Effector memory CD8-positive, alpha-beta T cell (primary cell): ENCODE results near the gene DAB2IP.

Source experiments
- ATAC-seq: fragments of 150-1000 bp; cut with Tn5 transposase; replicated peaks from 2 replicates; pipeline ENCODE4 v1.10.0; 2021; ENCODE audit warnings: mild to moderate bottlenecking, moderate library complexity
- DNase-seq, 3 experiments: peaks; one replicate each; pipeline ENCODE4 v3.0.0; 2021
- H3K27ac Mint-ChIP-seq, 2 donors: one replicate each; pipeline ENCODE4 v1.8.0; 2022; ENCODE audit warnings: mild to moderate bottlenecking in 2 of 2, mixed read lengths in 2 of 2, moderate library complexity in 2 of 2
- H3K27me3 Mint-ChIP-seq, 2 donors: one replicate each; pipeline ENCODE4 v1.8.0; 2022; ENCODE audit warnings: mixed read lengths in 2 of 2
- H3K36me3 Mint-ChIP-seq: one replicate; pipeline ENCODE4 v1.8.0; 2022; ENCODE audit warnings: mild to moderate bottlenecking, moderate library complexity, mixed read lengths; ENCODE audit not compliant: insufficient read depth
- H3K4me1 Mint-ChIP-seq, 2 donors: one replicate each; pipeline ENCODE4 v1.8.0; 2022; ENCODE audit warnings: low read depth in 2 of 2, mixed read lengths in 2 of 2
- H3K4me3 Mint-ChIP-seq, 2 donors: one replicate each; pipeline ENCODE4 v1.8.0; 2022; ENCODE audit warnings: mild to moderate bottlenecking in 2 of 2, mixed read lengths in 2 of 2, moderate library complexity in 2 of 2
- H3K9me3 Mint-ChIP-seq, 2 donors: one replicate each; pipeline ENCODE4 v1.8.0; 2022; ENCODE audit warnings: mixed read lengths in 2 of 2

The DAB2IP gene

DNA sequence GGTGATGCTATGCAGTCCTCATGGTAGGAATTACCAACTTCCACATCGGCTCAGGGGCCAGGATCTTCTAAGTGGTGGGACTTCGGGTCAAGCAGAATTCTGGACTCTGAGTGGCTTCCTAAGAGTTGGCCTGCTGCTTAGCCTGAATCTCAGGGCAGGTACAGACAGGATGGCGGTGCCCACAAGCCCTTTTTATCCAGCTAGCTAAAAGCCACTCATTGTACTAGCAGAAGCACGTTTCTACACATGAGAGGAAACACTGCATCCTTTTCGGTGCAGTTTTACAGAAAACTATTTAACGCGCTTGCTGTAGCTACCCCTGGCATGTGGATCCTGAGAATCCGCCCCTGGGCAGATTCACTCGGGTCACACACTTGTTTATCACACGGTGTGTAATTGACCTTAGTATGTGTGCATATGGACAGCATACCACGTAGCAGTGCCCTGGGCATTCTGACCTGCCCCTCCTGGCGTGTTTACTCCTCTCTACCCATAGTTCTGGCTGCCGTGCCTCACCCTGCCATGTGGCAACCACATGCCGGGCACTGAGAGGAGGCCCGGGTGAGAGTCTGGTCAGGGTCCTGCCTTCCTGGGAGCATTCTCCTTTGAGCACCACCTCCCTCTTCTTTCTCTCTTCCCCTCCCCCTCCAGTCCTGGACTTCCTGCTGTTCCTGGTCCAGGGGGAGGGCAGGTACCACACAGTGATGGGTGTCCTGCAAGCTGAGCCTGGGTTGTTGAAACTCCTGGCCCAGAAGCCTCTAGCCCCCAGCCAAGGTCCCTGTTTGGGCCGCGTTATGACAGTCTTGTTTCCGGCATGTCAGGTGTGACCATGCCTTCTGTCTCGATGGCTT is 65.9 kb downstream of the DAB2IP start:
- Mint-ChIP-seq H3K27ac (no peak overlapping the region), H3K36me3 (no peaks in the 10 kb centered on the region), H3K27me3 (no peaks in the 10 kb centered on the region), H3K4me1 (peaks cover 0 to 2% of the 10 kb centered on the region in 2 donors), H3K9me3 (no peaks in the 10 kb centered on the region), H3K4me3 (no peak overlapping the region)
- DNase-seq (no peak), ATAC-seq (no peak)

DNA sequence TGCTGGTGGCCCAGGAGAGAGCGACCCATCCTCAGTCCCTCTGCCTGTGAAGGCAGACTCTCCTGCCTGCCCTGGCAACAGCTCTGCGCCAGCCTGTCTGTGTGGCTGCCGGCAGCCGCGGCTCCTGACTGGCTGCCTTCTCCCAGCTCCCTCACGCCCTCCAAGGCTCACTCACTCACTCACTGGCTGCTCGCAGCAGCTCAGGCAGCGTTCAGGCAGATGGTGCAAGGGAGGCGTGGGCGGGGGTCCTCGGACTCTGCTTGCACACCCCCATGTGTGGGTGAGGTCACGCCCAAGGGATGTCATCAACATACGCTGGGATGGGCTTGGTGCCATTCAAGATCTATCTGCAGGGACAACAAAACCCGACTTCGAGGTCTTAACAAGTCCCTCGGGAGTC is 66.7 kb downstream of the DAB2IP start:
- Mint-ChIP-seq H3K4me3 (no peak overlapping the region), H3K4me1 (peaks cover 0 to 4% of the 10 kb centered on the region in 2 donors), H3K9me3 (no peaks in the 10 kb centered on the region), H3K27me3 (no peaks in the 10 kb centered on the region), H3K36me3 (no peaks in the 10 kb centered on the region), H3K27ac (no peak overlapping the region)
- no peak for ATAC-seq
- no peak for DNase-seq

DNA sequence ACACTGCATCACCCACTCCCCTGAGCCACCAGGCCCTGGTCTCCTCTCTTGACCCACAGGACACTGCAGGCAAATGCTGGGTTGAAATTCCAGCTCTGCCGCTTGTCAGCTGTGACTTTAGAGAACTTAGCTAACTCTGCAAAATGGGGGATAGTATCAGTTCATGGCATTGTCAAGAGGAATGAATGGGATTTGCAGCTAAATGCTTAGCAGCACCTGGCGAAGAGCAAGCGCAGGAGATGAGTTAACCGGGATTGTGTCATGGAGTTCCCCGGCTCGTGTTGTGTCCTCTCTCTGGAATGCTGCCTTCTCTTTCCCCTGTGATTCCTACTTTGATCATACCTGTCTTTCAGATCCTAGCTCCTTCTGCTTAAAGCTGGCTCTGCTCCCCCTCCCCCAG is 67.1 kb downstream of the DAB2IP start:
- DNase-seq (no peak), ATAC-seq (no peak)
- Mint-ChIP-seq H3K36me3 (no peaks in the 10 kb centered on the region), H3K27me3 (no peaks in the 10 kb centered on the region), H3K27ac (no peak overlapping the region), H3K9me3 (no peaks in the 10 kb centered on the region), H3K4me1 (peaks cover 0 to 4% of the 10 kb centered on the region in 2 donors), H3K4me3 (no peak overlapping the region)

DNA sequence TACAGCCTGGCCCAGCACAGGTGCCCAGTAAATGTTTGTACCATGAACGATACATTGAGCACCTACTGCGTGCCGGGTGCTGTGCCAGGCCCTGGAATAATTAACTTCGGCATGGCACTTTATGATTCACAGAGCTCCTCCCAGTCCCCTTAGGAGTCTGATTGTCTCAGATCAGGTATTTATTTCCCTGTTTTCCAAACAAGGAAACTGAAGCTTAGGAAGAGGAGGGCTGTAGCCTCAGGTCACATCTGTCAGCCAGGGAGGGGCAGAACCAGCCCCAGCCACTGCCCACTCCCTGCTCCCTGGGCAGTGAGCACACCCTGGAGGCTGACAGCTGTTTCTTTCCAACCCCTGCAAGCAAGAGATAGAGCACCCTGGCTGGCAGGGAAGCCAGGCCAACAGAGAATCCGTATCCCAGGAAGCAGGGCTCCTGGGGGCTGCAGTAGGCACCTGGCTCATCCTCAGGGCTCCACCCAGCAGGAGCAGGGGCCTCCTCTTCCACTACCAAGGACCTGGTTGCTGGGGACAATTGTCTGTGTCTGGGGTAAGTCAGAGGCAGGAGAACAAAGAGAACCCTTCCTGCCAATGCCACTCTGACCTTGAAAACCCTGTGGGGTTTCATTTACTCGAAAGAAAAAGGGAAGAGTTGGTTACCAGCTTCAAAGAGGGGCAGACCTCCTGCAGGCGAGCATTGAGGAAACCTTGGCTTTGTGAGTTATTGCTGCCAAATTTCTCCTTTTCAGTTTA is 69.0 kb downstream of the DAB2IP start:
- Mint-ChIP-seq H3K4me3 (no peak overlapping the region), H3K27me3 (no peaks in the 10 kb centered on the region), H3K36me3 (no peaks in the 10 kb centered on the region), H3K27ac (peak overlapping the region in 1 of 2 donors; percentile 33), H3K9me3 (no peaks in the 10 kb centered on the region), H3K4me1 (peaks cover 0 to 4% of the 10 kb centered on the region in 2 donors)
- no peak for DNase-seq
- no peak for ATAC-seq

DNA sequence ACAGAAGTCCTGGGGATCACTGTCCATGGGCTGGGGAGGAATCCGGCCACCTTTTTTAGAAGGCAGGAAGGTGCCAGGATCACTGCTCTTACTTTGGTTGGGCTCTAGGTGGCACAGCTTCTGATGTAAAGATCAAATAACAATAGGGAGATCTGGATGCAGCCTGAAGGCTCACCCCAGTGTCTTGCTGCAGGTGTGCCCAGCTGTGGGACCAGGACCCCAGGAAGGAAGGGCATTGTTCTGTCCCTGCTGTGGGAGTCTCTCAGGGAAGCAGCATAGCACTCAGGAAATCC is 69.6 kb downstream of the DAB2IP start:
- Mint-ChIP-seq H3K36me3 (no peaks in the 10 kb centered on the region), H3K9me3 (no peaks in the 10 kb centered on the region), H3K4me3 (no peak overlapping the region), H3K4me1 (peaks cover 0 to 6% of the 10 kb centered on the region in 2 donors), H3K27ac (peak overlapping the region in 1 of 2 donors; percentile 33), H3K27me3 (no peaks in the 10 kb centered on the region)
- ATAC-seq (no peak), DNase-seq (no peak)

DNA sequence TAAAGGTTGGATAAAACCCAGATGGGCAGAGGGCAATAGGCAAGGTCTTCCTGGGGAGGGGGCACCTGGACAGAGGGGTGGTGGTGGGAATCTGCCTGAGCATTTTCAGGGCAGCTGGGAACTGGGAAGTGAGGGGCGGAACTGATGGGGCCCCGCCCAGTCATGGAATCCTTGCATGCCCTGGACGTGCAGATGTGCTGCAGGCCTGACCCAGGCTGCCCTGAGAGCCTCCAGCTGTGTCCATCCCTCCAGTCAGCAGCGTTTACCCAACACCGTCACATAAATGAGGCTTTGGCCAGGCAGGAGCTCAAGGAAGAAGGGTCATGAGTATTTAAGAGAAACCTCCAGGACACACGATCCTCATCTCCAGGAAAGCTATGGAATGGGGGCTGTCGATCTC is 70.3 kb downstream of the DAB2IP start:
- H3K27me3 Mint-ChIP-seq, result no peaks in the 10 kb centered on the region
- no peak overlapping the region for H3K4me3 Mint-ChIP-seq
- H3K4me1 Mint-ChIP-seq, result peaks cover 0 to 9% of the 10 kb centered on the region in 2 donors
- H3K27ac Mint-ChIP-seq, result no peak overlapping the region
- no peaks in the 10 kb centered on the region for H3K36me3 Mint-ChIP-seq
- ATAC-seq, result no peak
- DNase-seq, result no peak
- H3K9me3 Mint-ChIP-seq, result no peaks in the 10 kb centered on the region

DNA sequence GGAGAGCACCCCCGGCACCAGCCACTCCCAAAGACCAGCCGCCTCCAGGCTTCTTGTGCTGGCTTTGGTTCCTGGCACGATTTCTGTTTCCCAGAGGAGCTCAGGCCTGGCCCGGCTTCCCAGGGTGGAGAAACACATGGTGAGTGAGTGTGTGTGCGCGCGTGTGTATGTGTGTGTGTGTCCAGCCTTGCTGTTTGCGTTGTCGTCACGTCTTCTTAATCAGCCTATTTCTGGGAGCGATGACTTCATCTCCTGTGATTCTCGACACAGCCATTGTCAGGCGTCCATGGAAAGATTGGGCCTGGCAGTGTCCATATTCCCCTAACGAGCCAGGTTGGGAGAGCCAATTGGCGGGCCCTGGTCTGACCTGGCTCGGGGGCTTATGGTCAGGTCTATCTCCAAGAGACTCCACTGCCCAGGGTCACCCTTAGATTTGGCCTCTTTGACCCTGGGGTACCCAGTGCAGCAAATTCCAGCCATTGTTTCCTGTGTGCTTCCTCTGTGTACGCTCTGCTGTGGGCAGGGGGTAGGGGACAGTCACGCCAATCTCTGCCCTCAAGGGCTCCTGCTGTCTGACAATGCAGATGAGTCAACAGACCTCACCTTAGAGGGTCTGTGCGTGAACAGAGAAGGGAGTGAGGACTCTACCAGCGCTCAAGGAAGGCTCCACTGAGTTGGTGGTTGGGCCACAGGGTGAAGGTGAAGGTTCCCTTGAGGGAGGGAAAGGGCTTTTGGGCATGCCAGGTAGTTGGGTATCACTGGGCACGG is 73.8 kb downstream of the DAB2IP start:
- no peak for DNase-seq
- peaks cover 0 to 14% of the 10 kb centered on the region in 2 donors for H3K4me1 Mint-ChIP-seq
- no peak overlapping the region for H3K27ac Mint-ChIP-seq
- H3K9me3 Mint-ChIP-seq, result no peaks in the 10 kb centered on the region
- H3K4me3 Mint-ChIP-seq, result no peak overlapping the region
- no peaks in the 10 kb centered on the region for H3K27me3 Mint-ChIP-seq
- no peaks in the 10 kb centered on the region for H3K36me3 Mint-ChIP-seq
- ATAC-seq, result no peak

DNA sequence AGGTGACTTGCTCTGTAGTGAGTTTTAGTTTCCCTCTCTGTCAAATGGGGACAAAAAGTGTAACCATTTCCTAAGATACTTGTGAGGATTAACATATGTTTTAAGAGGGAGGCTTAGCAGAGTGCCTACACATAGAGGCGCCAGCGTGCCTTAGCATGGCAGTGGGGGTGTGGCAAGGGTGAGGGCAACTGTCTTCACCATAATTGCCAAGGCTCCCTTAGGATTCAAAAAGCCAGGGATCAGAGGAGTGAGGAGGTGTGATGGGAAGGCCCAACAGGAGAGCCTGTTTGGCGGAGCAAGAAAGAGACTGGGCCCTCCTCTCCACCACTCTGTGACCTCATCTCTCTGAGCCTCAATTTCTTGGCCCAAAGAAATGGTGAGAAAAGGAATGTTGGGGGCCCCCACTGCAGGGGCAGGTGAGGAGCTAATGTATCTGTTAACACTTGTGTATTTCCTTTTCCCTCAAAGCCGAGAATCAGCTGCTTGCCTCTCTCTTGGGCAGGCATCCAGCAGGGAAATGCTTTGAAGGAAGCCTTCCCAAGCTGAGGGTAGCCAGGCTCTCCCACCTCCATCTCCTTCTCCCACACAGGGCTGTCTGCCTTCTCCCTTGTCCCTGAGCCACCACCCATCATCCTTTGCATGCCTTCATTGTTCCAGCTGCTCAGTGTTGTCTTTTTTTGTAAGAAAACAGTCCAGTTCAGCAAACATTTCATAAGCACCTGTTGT is 76.0 kb downstream of the DAB2IP start:
- no peak for ATAC-seq

DNA sequence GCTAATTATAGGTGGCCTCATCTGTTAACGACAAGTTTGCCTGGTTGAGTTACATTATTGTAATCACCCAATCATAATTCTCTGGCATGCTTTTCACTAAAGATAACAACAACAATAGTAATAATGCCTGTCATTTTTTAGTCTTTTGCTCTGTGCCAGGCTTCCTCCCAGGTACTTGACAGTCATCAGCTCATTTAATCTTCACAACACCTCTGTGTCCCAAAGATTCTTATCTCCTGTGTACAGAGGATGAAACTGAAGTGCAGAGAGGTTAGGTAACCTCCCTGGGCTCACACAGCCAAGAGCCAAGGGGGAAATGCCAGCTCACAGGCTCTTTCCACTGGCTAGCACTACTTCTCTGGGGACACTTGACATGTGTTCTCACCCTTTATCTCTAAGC is 77.5 kb downstream of the DAB2IP start:
- ATAC-seq (no peak), DNase-seq (no peak)
- no peaks in the 10 kb centered on the region for H3K9me3 Mint-ChIP-seq
- no peaks in the 10 kb centered on the region for H3K27me3 Mint-ChIP-seq
- H3K4me3 Mint-ChIP-seq, result no peak overlapping the region
- H3K27ac Mint-ChIP-seq, result no peak overlapping the region
- peaks cover 27 to 42% of the 10 kb centered on the region in 2 donors for H3K4me1 Mint-ChIP-seq
- peaks cover 3% of the 10 kb centered on the region for H3K36me3 Mint-ChIP-seq

More for the DNA sequence above, 76.0 kb downstream of the DAB2IP start:
- Mint-ChIP-seq H3K27ac (no peak overlapping the region), H3K27me3 (no peaks in the 10 kb centered on the region), H3K4me1 (peaks cover 14 to 31% of the 10 kb centered on the region in 2 donors), H3K36me3 (peaks cover 3% of the 10 kb centered on the region), H3K9me3 (no peaks in the 10 kb centered on the region), H3K4me3 (no peak overlapping the region)
- DNase-seq, result no peak

DNA sequence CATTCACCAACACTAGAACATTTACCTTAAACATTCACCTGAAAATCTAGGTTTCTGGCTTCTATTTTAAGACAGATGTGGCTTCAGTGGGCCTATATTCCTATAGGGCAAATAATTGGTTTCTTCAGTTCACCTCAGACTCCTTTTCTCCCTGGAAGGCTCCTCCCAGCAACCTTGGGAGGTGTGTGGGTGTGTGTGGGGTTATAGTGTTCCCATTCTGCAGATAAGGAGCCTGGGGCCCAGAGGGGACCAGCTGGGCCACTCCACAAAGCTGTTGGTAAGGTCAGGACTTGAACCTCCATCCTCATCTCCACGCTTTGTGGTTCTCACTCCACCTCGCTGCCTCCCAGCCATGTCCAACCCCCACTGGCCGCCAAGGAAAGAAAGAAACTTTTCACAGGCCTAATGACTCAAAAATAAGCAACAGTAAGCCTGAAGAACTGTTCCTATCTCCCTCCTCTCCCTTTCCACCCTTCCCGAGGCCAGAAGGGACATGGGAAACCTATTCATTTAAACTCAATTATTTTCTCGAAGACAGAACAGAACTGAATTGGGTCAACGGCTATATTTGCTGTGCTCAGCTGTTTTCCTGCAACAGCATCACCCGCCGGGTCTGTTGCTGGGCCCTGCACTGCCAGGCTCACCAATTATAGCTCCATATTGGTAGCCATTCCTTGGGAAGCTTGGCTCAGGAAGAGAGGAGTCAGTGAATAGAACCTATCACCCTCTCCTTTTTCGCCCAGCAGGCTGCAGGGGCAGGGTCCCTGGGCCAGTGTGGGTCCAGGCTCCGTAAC is 78.5 kb downstream of the DAB2IP start:
- ATAC-seq (no peak), DNase-seq (no peak)
- no peaks in the 10 kb centered on the region for H3K9me3 Mint-ChIP-seq
- peaks cover 3% of the 10 kb centered on the region for H3K36me3 Mint-ChIP-seq
- H3K4me3 Mint-ChIP-seq, result no peak overlapping the region
- H3K27me3 Mint-ChIP-seq, result peaks cover 0 to 3% of the 10 kb centered on the region in 2 donors
- H3K4me1 Mint-ChIP-seq, result peaks cover 33 to 47% of the 10 kb centered on the region in 2 donors
- peak overlapping the region; percentile 35 to 89 for H3K27ac Mint-ChIP-seq

DNA sequence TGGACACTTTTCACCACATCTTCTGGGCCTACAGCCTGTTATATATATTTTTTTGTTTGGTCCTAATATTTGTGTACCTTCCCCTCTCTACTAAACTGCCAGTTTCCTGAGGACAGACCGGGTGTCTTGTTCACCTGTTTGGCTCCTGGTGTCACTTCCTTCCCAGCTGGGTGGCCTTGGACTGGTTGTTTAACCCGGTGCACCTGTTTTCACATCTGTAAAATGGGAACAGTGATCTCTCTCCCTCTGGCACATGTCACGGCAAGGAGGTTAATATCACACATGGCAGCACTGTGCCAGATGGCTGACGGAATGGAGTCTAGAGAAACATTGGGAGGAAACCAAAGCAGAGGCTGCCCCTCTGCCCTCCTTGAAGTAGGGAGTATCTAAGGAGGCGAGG is 79.7 kb downstream of the DAB2IP start:
- H3K4me3 Mint-ChIP-seq, result peak overlapping the region in 1 of 2 donors; percentile 56
- no peak for ATAC-seq
- H3K36me3 Mint-ChIP-seq, result peaks cover 3% of the 10 kb centered on the region
- no peak for DNase-seq
- H3K9me3 Mint-ChIP-seq, result no peaks in the 10 kb centered on the region
- H3K27me3 Mint-ChIP-seq, result peaks cover 10 to 14% of the 10 kb centered on the region in 2 donors
- peaks cover 38 to 54% of the 10 kb centered on the region in 2 donors for H3K4me1 Mint-ChIP-seq
- peak overlapping the region; percentile 89 to 91 for H3K27ac Mint-ChIP-seq

DNA sequence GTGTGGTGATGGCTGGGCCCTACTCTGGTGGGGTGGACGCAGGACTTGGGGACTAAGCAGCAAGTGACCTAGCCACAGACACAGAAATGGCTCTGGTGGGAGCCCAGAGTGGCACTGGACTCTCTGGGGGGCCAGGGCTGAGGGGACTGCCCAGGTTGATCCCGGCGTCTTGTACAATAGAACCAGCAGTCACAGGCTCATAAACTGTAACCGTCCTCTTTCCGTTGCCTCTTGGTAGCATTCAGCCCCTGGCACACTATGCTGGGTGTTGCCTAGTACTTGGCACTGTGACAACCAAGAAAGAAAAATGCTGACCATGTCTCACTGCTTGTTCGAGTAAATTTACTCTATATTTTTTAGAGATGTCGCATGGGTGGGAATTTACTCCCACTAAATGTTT is 80.5 kb downstream of the DAB2IP start:
- H3K4me1 Mint-ChIP-seq, result peaks cover 38 to 55% of the 10 kb centered on the region in 2 donors

More for the DNA sequence above, 80.5 kb downstream of the DAB2IP start:
- no peak for ATAC-seq
- Mint-ChIP-seq H3K27ac (peak overlapping the region; percentile 89 to 91), H3K9me3 (no peaks in the 10 kb centered on the region), H3K36me3 (peaks cover 3% of the 10 kb centered on the region), H3K4me3 (peak overlapping the region; percentile 27 to 56), H3K27me3 (peaks cover 10 to 22% of the 10 kb centered on the region in 2 donors)
- DNase-seq, result no peak
